Coronary artery (tissue), 2 donors: ENCODE data around the gene ADAMTS6.

Source experiments
- DNase-seq: peaks from one replicate; pipeline ENCODE4 v3.0.0-alpha.2; 2017; ENCODE audit warnings: low spot score
- H3K27ac ChIP-seq, 2 donors: fragments of 200-600 bp; sonication (generic); one replicate each; pipeline ENCODE4 v1.5.1; 2016 to 2019
- H3K4me3 ChIP-seq: fragments of 200-600 bp; sonication (generic); 2 replicates; pipeline ENCODE4 v1.5.1; 2016; ENCODE audit warnings: mild to moderate bottlenecking, moderate library complexity
- CTCF ChIP-seq: fragments of 200-600 bp; sonication (generic); IDR thresholded peaks from one replicate; pipeline ENCODE4 v1.5.1; 2019; ENCODE audit warnings: antibody characterized with exemption

Gene ADAMTS6

GRCh38 chr5:65268525-65268924 lies 213.2 kb downstream of the ADAMTS6 start:
- H3K27ac ChIP-seq, result no peak overlapping the region
- DNase-seq, result no peak
- no peak for TF ChIP-seq CTCF

GRCh38 chr5:65264420-65264819 lies 217.3 kb downstream of the ADAMTS6 start:
- H3K27ac ChIP-seq, result no peak overlapping the region
- no peak for TF ChIP-seq CTCF
- no peak overlapping the region for H3K4me3 ChIP-seq

More at GRCh38 chr5:65268525-65268924, 213.2 kb downstream of the ADAMTS6 start:
- H3K4me3 ChIP-seq, result no peak overlapping the region

GRCh38 chr5:65263321-65263720 lies 218.4 kb downstream of the ADAMTS6 start:
- TF ChIP-seq CTCF, result no peak
- no peak for DNase-seq
- Histone ChIP-seq H3K4me3 (no peak overlapping the region), H3K27ac (no peak overlapping the region)

More at GRCh38 chr5:65264420-65264819, 217.3 kb downstream of the ADAMTS6 start:
- DNase-seq, result no peak

DNA sequence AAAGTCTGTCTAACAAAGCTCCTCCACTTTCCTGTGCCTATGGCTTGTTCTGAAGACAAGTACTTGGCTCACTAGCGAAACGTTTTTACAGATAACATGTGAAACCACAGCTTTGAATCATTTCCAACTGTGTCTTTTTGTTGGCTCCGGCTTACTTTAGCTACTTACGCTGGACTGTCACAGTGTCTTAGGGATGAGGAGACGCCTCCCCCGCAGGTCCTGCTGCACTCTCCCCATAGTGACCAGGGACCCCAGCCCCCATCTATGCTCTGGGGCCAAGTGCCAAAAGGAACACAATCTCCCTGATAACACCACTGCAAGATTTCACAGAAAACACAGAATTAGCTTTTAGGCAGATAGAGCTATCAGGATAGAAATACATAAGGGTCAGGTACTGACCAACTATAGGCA lies 219.1 kb downstream of the ADAMTS6 start:
- Histone ChIP-seq H3K4me3 (peak overlapping the region; percentile 1), H3K27ac (no peak overlapping the region)
- TF ChIP-seq CTCF, result no peak
- no peak for DNase-seq

DNA sequence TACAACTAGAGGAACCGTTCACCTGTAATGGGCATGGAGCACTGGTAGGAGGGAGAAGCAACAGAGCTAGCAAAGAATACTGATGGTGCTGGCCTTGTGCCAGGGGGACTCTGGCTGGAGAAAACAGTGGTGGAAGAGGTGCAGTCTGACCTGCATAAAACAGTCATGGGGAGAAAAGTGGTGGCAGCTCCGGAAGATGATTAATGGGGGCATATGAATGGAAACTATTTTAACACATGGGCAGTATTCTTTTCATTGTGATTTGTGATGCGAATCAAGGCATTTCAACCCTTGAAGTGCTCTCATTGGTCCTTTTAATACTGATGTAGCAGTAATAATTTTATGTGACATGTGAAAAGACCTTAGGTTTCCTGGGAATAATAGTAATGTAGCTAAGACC lies 219.6 kb downstream of the ADAMTS6 start:
- Histone ChIP-seq H3K4me3 (peak overlapping the region; percentile 1), H3K27ac (no peak overlapping the region)
- TF ChIP-seq CTCF, result no peak
- no peak for DNase-seq

GRCh38 chr5:65261499-65261898 lies 220.2 kb downstream of the ADAMTS6 start:
- no peak for DNase-seq
- H3K4me3 ChIP-seq, result no peak overlapping the region
- H3K27ac ChIP-seq, result no peak overlapping the region
- no peak for TF ChIP-seq CTCF

DNA sequence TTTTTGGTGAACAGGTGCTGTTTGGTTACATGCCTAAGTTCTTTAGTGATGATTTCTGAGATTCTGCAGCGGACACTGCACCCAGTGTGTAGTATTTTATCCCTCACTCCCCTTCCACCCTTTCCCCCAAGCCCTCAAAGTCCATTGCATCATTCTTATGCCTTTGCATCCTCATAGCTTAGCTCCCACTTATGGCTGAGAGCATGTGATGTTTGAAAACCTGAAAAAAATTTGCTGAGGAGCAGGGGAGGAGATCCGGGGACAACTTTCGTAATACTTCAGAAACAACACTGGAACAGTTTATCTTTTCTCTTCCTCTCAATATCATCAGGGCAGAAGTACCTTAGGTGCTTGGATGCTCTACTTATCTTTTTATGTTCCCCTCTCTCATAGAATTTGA lies 226.4 kb downstream of the ADAMTS6 start:
- H3K4me3 ChIP-seq, result no peak overlapping the region
- no peak for TF ChIP-seq CTCF
- no peak for DNase-seq
- H3K27ac ChIP-seq, result no peak overlapping the region
